Naive thymus-derived CD8-positive, alpha-beta T cell (primary cell): ENCODE results near the gene GPR62. TPM values are rescaled to one million over a fixed set of nuclear protein-coding genes. Genes with fewer than 3 reads are reported as not detected.

Experiments
- ATAC-seq, 2 donors: fragments of 150-1000 bp; cut with Tn5 transposase in 1 of 2; sonication (Bioruptor Pico), chemical (Tn5 transposase) in 1 of 2; 1 replicate in 1 of 2; 2 replicates in 1 of 2; pipeline ENCODE4 v1.10.0; 2021; ENCODE audit warnings: mild to moderate bottlenecking in 2 of 2, moderate library complexity in 2 of 2
- POLR2A ChIA-PET: fragments of 350-600 bp; sonication (Branson Sonifier 250); formaldehyde crosslinking; loops from one replicate; lab custom pipeline; 2021; ENCODE audit warnings: antibody characterized with exemption; lab: Charles Lee
- DNase-seq, 10 donors: peaks; one replicate each; pipeline versions ENCODE4 v3.0.0 to v3.0.0-alpha.2; 2020 to 2022
- H3K27ac Mint-ChIP-seq, 10 donors: one replicate each; pipeline ENCODE4 v1.8.0; 2020 to 2022; ENCODE audit warnings: mild to moderate bottlenecking in 10 of 10, mixed read lengths in 10 of 10, moderate library complexity in 4 of 10, inconsistent platforms in 1 of 10
- H3K27me3 Mint-ChIP-seq, 5 donors: one replicate each; pipeline ENCODE4 v1.8.0; 2021 to 2022; ENCODE audit warnings: mixed read lengths in 5 of 5
- H3K36me3 Mint-ChIP-seq, 3 donors: one replicate each; pipeline ENCODE4 v1.8.0; 2020 to 2022; ENCODE audit warnings: mixed read lengths in 3 of 3, mild to moderate bottlenecking in 2 of 3, inconsistent platforms in 1 of 3
- H3K4me1 Mint-ChIP-seq, 4 donors: one replicate each; pipeline ENCODE4 v1.8.0; 2021 to 2022; ENCODE audit warnings: mixed read lengths in 4 of 4
- H3K4me3 Mint-ChIP-seq, 10 donors: one replicate each; pipeline ENCODE4 v1.8.0; 2020 to 2022; ENCODE audit warnings: mild to moderate bottlenecking in 10 of 10, mixed read lengths in 10 of 10, moderate library complexity in 6 of 10, inconsistent platforms in 1 of 10
- H3K9me3 Mint-ChIP-seq, 9 donors: one replicate each; pipeline ENCODE4 v1.8.0; 2020 to 2022; ENCODE audit warnings: mixed read lengths in 9 of 9, mild to moderate bottlenecking in 3 of 9, inconsistent platforms in 1 of 9, moderate library complexity in 1 of 9
- polyA plus RNA-seq, 3 donors: library from polyadenylated mRNA; unstranded; fragments of 300-500 nt; fragmentation: Illumina TruSeq; gene quantifications; one replicate each; pipeline ENCODE4 v1.2.3, GENCODE V29; 2021
- total RNA-seq, 8 experiments: library from RNA in 2 of 8; stranded (reverse) in 2 of 8; gene quantifications; one replicate each; pipeline ENCODE4 v1.2.3 and lab custom pipeline; 2021 to 2026

GPR62 gene
- total and polyA plus RNA-seq, 5 experiments from 2014 or later: not detected

DNA sequence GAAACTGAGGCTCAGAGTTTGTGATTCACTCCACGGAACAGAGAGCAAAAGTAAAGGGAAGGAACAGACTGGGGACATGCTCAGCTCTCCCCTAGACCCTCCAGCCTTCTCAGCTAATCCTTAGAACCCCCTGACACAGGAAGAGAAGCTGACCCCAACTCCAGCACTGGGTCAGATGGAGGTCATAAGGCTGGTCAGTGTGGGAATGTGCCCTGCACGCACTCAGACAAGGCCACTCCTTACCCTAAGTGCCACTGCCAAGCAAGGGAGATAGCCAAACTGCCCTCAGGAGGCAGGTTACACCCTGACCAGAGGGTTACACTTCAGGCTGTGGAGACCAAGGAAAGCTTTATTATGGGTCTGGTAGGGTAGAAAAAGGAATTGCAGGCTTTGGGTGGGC is 39.3 kb downstream of the GPR62 start:
- Mint-ChIP-seq H3K36me3 (peaks cover 0 to 38% (median 2%) of the 10 kb centered on the region in 3 donors), H3K27me3 (peaks cover 0 to under 1% (median 0%) of the 10 kb centered on the region in 5 donors), H3K9me3 (no peaks in the 10 kb centered on the region), H3K4me3 (peak overlapping the region; percentile 95 to 100 (median 100)), H3K27ac (peak overlapping the region; percentile 99 to 100 (median 100)), H3K4me1 (peaks cover 15 to 41% (median 31%) of the 10 kb centered on the region in 4 donors)
- no peak for ATAC-seq
- POLR2A ChIA-PET: interaction anchor here (1.2 to 4.9 kb wide), 6 partner anchors 11 to 160 kb away, joined by 3 to 37 read pairs (median 18); partner anchors contain the start of genes ABHD14A, ABHD14B, ACY1 and DUSP7
- DNase-seq: no peak

DNA sequence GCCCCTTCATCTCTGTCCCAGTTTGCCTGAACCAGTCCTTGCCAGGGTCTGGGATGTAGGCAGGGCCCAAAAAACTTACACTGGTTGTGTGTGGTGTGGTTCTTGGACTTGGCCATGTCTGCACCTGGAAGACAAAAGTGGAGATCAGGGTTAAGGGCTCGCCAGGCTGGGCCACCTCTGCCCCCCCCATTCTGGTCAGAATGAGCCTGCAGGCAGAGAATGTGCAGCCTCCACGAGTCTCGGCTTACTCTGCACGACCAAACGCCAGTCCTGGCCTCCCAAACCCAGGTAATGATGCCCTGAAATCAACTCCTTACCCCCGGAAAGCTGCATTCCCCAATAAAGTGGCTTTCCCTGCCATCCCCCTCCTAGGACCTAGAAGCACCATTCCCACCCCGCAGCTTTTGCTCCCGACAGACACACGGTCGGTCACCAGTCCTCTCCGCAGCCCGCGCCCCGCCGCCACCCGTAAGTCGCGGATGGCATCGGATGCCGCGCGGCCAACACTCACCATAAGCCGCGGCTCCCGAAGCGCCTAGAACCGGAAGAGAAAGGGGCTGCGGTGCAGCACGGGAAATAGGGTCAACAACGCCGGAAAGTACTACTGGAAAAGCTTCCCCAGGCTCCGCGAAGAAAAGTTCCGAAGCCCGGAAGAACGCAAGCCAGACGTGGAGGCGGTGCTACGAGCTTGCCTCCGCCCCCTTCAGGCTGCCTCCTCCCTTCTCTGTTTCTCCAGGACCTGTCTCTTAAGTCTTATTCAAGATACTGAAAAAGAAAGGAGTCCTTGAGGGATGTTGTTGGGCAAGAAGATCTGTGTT is 40.4 kb downstream of the GPR62 start, which contains the start of gene RPL29:
TSS of gene RPL29 (minus strand) at position 550 of the 818 bp plus-strand sequence. CDS start at position 116, 434 bp downstream.
- Mint-ChIP-seq H3K4me3 (peak within 1 kb of the TSS; percentile 95 to 100 (median 100)), H3K9me3 (no peaks in the 10 kb centered on the region), H3K4me1 (peaks cover 15 to 41% (median 31%) of the 10 kb centered on the region in 4 donors), H3K27ac (peak within 1 kb of the TSS; percentile 99 to 100 (median 100)), H3K36me3 (peaks cover 0 to 38% (median 2%) of the 10 kb centered on the region in 3 donors), H3K27me3 (peaks cover 0 to 1% (median 0%) of the 10 kb centered on the region in 5 donors)
- DNase-seq (peak; percentile 78 to 94 (median 92)), ATAC-seq (peak; percentile 95 to 97)
- POLR2A ChIA-PET: interaction anchor here (0.7 to 4.9 kb wide), 21 partner anchors 9 to 1426 kb away, joined by 3 to 37 read pairs (median 4); partner anchors contain the start of genes ABHD14A, ABHD14B, ACY1 and DUSP7

DNA sequence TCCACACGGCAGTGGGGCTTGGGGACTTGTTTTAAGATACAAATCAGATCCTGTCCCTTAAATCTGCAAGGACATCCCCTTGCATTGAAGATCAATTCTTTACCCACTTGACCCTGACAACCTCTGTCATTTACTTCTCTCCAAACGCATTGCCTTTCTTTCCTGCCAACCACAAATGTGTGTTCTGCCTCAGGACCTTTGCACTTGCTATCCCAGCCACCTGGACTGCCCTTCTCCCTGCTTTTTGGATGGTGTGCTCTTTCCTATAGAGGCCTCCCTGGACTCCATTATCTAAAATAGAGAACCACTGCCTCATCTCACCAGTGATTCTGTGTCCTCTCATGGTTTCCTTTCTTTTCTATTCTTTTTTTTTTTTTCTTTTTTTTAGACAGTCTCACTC is 42.0 kb downstream of the GPR62 start:
- H3K4me1 Mint-ChIP-seq: peaks cover 21 to 46% (median 31%) of the 10 kb centered on the region in 4 donors
- peaks cover 0 to 1% (median 0%) of the 10 kb centered on the region in 5 donors for H3K27me3 Mint-ChIP-seq
- peak overlapping the region in 7 of 10 donors; percentile 22 to 67 (median 43) for H3K4me3 Mint-ChIP-seq
- POLR2A ChIA-PET: interaction anchor here (4.9 kb wide), 1 partner anchor 14 kb away, joined by 37 read pairs; the partner anchor contains the start of gene ACY1
- DNase-seq (no peak), ATAC-seq (no peak)
- H3K27ac Mint-ChIP-seq: peak overlapping the region in 5 of 10 donors; percentile 15 to 80 (median 60)
- H3K9me3 Mint-ChIP-seq: no peaks in the 10 kb centered on the region
- peaks cover 0 to 35% (median 2%) of the 10 kb centered on the region in 3 donors for H3K36me3 Mint-ChIP-seq

DNA sequence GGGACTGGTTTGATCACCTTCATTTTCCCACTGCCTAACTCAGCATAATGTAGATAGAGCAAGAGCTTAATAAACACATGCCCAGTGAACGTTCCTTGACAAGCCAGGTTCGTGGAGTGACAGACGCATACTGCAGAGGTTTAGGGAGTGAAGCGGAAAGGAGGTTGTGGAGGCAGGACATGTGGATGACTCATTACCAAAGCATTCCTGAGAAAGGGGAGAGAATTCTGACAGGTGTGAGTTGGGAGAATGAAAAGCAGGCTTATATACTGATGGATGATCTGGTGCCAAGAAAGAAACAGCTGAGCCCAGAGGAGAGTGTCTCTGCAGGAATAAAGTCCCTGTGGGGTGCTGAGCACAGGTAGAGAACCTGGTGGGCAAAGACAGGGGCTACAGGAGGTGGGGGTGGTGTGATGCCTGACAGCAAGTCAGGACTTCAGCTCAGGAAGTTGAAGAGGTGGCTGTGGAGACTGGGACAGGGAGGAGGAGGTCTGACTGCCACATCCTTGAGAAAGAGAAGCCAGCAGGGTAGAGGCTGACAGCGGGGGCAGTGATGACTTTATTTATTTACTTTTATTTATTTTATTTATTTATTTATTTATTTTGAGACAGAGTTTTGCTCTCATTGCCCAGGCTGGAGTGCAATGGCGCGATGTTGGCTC is 42.9 kb downstream of the GPR62 start:
- POLR2A ChIA-PET: interaction anchor here (4.9 kb wide), 1 partner anchor 15 kb away, joined by 37 read pairs; the partner anchor contains the start of gene ACY1

GRCh38 chr3:51998774-51999173 is 43.6 kb downstream of the GPR62 start:
- no peak for ATAC-seq
- POLR2A ChIA-PET: interaction anchor here (0.7 kb wide), 1 partner anchor 56 kb away, joined by 3 read pairs; no protein-coding TSS in a partner anchor
- no peak overlapping the region for H3K4me3 Mint-ChIP-seq
- peaks cover 0 to 1% (median 0%) of the 10 kb centered on the region in 5 donors for H3K27me3 Mint-ChIP-seq
- H3K9me3 Mint-ChIP-seq: no peaks in the 10 kb centered on the region
- peaks cover 17 to 33% (median 23%) of the 10 kb centered on the region in 4 donors for H3K4me1 Mint-ChIP-seq
- DNase-seq: no peak
- peaks cover 0 to 19% (median 2%) of the 10 kb centered on the region in 3 donors for H3K36me3 Mint-ChIP-seq
- no peak overlapping the region for H3K27ac Mint-ChIP-seq

More for the DNA sequence above, 42.9 kb downstream of the GPR62 start:
- no peak for DNase-seq
- Mint-ChIP-seq H3K9me3 (no peaks in the 10 kb centered on the region), H3K4me3 (no peak overlapping the region), H3K27me3 (peaks cover 0 to 1% (median 0%) of the 10 kb centered on the region in 5 donors), H3K36me3 (peaks cover 0 to 26% (median 2%) of the 10 kb centered on the region in 3 donors), H3K27ac (peak overlapping the region in 3 of 10 donors; percentile 3 to 45 (median 28)), H3K4me1 (peaks cover 19 to 38% (median 26%) of the 10 kb centered on the region in 4 donors)
- ATAC-seq: no peak

- peaks cover 0 to 8% (median 2%) of the 10 kb centered on the region in 3 donors for H3K36me3 Mint-ChIP-seq
- POLR2A ChIA-PET: no interaction called here
- H3K9me3 Mint-ChIP-seq: no peaks in the 10 kb centered on the region
- no peak for ATAC-seq
- H3K27ac Mint-ChIP-seq: peak overlapping the region in 1 of 10 donors; percentile 15
- peaks cover 10 to 22% (median 14%) of the 10 kb centered on the region in 4 donors for H3K4me1 Mint-ChIP-seq
- no peak for DNase-seq
- no peak overlapping the region for H3K4me3 Mint-ChIP-seq
- peaks cover 0 to 1% (median 0%) of the 10 kb centered on the region in 5 donors for H3K27me3 Mint-ChIP-seq
These were observed 44.7 kb downstream of the GPR62 start for GRCh38 chr3:51999846-52000245.

DNA sequence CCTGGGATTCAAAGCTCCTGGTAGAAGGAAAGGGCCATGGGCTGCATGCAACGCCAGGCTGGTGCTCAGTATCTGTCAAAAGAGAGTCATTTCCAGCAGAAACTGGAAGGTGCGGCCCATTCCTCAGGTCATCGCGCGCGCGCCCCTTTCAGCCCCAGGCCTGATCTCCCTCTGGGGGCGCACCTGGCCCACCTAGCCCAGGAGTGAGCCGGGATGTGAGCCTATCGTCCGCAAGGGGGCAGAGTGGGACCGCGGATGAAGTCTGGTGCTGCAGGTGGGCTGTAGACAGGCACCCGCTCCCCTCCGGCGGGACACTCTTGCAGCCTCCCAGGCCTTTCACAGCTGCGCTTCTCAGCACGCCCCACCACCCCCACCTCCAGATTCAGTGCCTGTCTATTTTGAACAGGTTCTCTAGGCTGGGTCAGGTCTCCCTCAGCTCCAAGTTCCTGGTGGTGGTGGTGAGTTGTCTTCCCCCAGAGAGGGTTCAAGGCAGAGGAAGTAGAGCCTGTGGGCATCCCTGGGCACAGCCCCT is 46.3 kb downstream of the GPR62 start:
- H3K9me3 Mint-ChIP-seq: no peaks in the 10 kb centered on the region
- POLR2A ChIA-PET: interaction anchor here (0.8 to 1.9 kb wide), 7 partner anchors 52 to 143 kb away, joined by 3 to 6 read pairs (median 3); partner anchors contain the start of gene PARP3
- H3K36me3 Mint-ChIP-seq: no peaks in the 10 kb centered on the region
- peaks cover 6 to 16% (median 14%) of the 10 kb centered on the region in 4 donors for H3K4me1 Mint-ChIP-seq
- peak overlapping the region in 4 of 10 donors; percentile 1 to 18 (median 4) for H3K4me3 Mint-ChIP-seq
- no peak overlapping the region for H3K27ac Mint-ChIP-seq
- peaks cover 0 to 1% (median 0%) of the 10 kb centered on the region in 5 donors for H3K27me3 Mint-ChIP-seq
- peak; percentile 81 to 94 (median 90) for DNase-seq
- ATAC-seq: peak; percentile 99 to 100

- DNase-seq (no peak), ATAC-seq (no peak)
- Mint-ChIP-seq H3K27ac (peak overlapping the region in 1 of 10 donors; percentile 56), H3K4me3 (no peak overlapping the region), H3K4me1 (peaks cover 6 to 13% (median 13%) of the 10 kb centered on the region in 4 donors), H3K36me3 (no peaks in the 10 kb centered on the region), H3K27me3 (peaks cover 0 to 1% (median 0%) of the 10 kb centered on the region in 5 donors), H3K9me3 (no peaks in the 10 kb centered on the region)
- POLR2A ChIA-PET: interaction anchor here (0.5 to 1.9 kb wide), 2 partner anchors 120 to 124 kb away, joined by 3 to 6 read pairs; no protein-coding TSS in a partner anchor
These were observed 47.6 kb downstream of the GPR62 start for GRCh38 chr3:52002748-52003147.

DNA sequence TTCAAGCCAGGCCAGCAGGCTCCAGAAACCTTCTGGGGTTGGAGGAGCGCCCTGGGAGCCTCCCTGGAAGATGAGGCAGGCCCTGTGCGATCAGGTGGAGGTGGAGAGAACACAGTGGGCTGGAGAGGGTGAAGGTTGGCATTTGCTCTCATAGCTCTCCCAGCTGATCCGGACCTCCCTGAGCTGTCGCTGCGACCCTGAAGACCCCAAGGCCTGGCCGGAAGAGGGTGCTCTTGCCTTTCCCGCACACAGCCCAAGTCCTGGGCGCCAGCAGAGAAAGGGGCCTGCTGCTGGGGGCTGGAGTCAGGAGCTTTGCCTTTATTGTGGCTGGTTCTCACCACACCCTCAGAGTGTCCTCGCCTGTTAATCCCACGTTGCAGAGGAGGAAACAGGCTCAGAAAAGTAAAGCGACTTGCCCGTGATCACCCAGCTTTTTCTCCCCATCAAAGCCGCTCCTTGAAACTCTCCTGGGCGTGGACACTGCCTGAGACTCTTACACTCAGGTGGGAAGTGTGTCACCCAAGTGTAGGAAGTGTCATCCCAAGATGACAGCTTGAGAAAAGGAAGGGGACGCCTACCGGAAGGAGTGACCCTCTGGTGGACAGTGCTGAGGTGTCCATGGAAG is 49.1 kb downstream of the GPR62 start:
- Mint-ChIP-seq H3K27me3 (peaks cover 0 to 1% (median 0%) of the 10 kb centered on the region in 5 donors), H3K4me1 (peaks cover 6 to 13% (median 13%) of the 10 kb centered on the region in 4 donors), H3K9me3 (no peaks in the 10 kb centered on the region), H3K4me3 (no peak overlapping the region), H3K36me3 (no peaks in the 10 kb centered on the region), H3K27ac (peak overlapping the region in 1 of 10 donors; percentile 52)
- ATAC-seq: no peak
- DNase-seq: no peak
- POLR2A ChIA-PET: interaction anchor here (0.7 to 0.8 kb wide), 2 partner anchors 9 to 119 kb away, joined by 3 to 4 read pairs; partner anchors contain the start of gene RPL29

DNA sequence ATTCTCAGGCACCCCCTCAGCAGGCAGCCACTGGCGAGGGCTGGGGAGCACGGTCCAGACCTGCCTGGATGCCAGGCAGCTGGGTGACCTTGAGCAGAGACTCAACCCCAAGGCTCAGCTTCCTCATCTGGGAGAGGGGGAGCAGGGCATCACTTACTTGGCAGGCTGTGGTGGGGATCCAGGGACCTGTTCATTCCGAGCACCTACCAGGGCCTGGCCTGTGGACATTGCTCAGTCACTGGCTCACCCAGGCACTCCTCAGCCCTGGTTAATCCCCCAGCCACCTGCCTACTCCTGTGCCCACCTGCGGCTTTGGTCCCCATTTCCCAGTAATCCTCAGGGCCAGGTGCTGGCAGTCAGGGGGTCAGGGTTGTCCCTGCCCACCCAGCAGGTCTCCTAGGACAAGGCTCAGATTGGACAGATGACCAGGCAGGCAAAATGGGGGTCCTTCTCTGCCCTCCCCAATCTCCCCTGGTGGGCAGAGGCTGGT is 49.8 kb downstream of the GPR62 start:
- H3K36me3 Mint-ChIP-seq: no peaks in the 10 kb centered on the region

GRCh38 chr3:52005571-52005986 is 50.4 kb downstream of the GPR62 start:
- DNase-seq (no peak), ATAC-seq (no peak)
- Mint-ChIP-seq H3K9me3 (no peaks in the 10 kb centered on the region), H3K27me3 (no peaks in the 10 kb centered on the region), H3K4me3 (peak overlapping the region in 1 of 10 donors; percentile 20), H3K36me3 (no peaks in the 10 kb centered on the region), H3K27ac (no peak overlapping the region), H3K4me1 (peaks cover 6 to 13% (median 13%) of the 10 kb centered on the region in 4 donors)
- POLR2A ChIA-PET: interaction anchor here (1.1 to 1.4 kb wide), 3 partner anchors 10 to 64 kb away, joined by 3 to 6 read pairs (median 3); partner anchors contain the start of genes DUSP7 and RPL29

More for the DNA sequence above, 49.8 kb downstream of the GPR62 start:
- POLR2A ChIA-PET: interaction anchor here (0.7 to 1.4 kb wide), 3 partner anchors 9 to 51 kb away, joined by 3 to 6 read pairs (median 3); partner anchors contain the start of genes DUSP7 and RPL29
- Mint-ChIP-seq H3K4me3 (no peak overlapping the region), H3K27ac (no peak overlapping the region), H3K27me3 (no peaks in the 10 kb centered on the region), H3K4me1 (peaks cover 6 to 13% (median 13%) of the 10 kb centered on the region in 4 donors), H3K9me3 (no peaks in the 10 kb centered on the region)
- no peak for DNase-seq
- ATAC-seq: no peak
